HG02759 (cell line): ENCODE measurements around the gene TRIM61.
"Not testable (repeated sequence)": the region's sequence is repeated elsewhere in the genome, so short reads cannot be mapped to it uniquely, and the experiment has no call there.

Source experiments
- ATAC-seq: cut with Tn5 transposase; IDR thresholded peaks from one replicate; pipeline ENCODE4 v1.9.1; 2021; ENCODE audit warnings: mild to moderate bottlenecking, moderate library complexity; ENCODE audit not compliant: unreplicated experiment

The TRIM61 gene

GRCh38 chr4:164959421-164959820, 18.0 kb downstream of the TRIM61 start:
- ATAC-seq, result not testable (repeated sequence)

GRCh38 chr4:164956766-164957643, 20.5 kb downstream of the TRIM61 start:
- ATAC-seq, result peak; percentile 100

GRCh38 chr4:164955107-164955805, 22.2 kb downstream of the TRIM61 start:
- no peak for ATAC-seq

- no peak for ATAC-seq
Measured at GRCh38 chr4:164952551-164952950, 24.9 kb downstream of the TRIM61 start.

- ATAC-seq, result no peak
Measured at GRCh38 chr4:164949448-164950143, 27.9 kb downstream of the TRIM61 start.

DNA sequence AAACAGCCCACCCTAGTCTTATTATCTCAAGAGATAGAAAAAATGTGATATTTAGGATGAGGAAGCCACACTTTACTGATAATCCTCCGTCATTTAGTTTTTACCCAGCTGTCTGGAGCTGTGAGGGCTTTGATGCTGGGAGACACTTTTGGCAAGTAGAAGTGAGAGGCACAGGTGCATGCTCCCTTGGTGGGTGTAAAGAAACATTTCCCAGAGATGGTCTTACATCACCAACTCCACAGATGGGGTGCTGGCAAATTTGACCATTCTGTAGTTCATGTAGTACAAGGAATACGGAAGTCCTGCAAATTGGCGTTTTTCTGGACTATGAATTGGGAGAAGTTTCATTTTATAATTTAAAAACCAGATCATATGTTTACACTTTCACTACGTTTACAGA, 28.5 kb downstream of the TRIM61 start:
- no peak for ATAC-seq

GRCh38 chr4:164948006-164948405, 29.5 kb downstream of the TRIM61 start:
- ATAC-seq, result not testable (repeated sequence)

DNA sequence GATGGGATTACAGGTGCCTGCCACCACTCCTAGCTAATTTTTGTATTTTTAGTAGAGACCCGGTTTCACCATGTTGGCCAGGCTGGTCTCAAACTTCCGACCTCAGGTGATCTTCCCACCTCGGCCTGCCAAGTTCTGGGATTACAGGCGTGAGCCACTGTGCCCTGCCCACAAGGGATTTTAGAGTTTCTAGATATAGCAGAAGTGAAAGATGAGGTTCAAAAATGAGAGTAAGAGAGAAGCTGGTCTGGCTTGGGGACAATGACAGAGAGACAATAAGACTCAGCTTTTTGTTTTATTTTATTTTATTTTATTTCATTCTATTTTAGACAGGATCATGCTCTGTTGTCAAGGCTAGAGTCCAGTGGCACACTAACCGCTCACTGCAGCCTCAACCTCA, 30.6 kb downstream of the TRIM61 start:
- ATAC-seq, result no peak

DNA sequence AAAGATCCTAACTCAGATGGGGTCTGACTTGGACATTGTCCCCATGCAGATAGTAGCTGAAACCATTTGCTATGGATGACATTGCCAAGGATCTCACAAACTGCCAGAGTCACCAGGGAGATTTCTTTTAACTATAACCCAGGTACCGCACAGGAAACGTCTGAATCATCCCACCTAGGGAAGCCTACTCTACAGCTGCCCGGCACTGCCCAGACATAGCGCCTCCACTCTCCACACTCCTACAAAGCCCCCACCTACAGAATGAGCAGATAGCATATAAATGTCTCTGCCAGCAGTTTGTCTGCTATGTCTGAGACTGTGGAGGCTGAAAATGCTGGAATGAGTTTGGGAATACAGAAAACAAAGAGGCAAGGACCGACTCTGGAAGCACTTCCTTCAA, 32.3 kb downstream of the TRIM61 start:
- ATAC-seq, result no peak

- ATAC-seq, result no peak
Measured at GRCh38 chr4:164943192-164943591, 34.3 kb downstream of the TRIM61 start.

DNA sequence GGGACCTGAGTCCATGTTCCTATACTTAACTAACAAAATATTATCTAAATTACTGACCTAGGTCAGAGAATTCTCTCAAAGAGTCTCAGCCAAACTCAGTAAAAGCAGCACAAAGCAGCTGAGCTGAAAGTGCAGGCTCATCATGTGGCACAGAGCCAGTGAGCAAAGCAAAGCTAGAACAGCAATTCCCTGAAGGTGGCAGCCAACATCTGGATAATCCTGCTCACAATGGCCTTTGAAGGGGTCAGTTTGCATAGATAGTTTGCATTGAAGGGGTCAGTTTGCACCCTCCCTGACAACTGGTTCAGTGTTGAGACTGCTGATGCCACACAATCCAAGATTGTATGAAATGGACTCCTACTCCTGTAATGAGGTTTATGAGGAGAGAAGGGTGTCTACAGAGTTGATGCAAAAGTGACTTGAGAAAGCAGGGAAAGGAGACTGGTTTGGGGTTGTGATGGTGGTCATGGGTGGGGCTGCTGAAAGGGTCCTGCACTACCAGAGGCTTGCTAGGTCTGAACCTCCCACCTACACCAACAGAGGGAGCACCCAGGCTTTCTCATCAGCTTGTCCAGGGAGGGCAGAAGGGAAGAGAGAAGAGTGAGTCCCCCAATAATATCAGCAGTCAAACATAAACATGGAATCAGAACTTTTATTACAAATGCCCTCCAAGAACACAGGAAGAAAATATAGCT, 39.7 kb downstream of the TRIM61 start:
- ATAC-seq, result peak; percentile 43

- peak; percentile 67 for ATAC-seq
Measured at GRCh38 chr4:164935865-164936606, 41.4 kb downstream of the TRIM61 start.

- ATAC-seq, result peak; percentile 55
Measured at GRCh38 chr4:164935363-164935762, 42.1 kb downstream of the TRIM61 start.

GRCh38 chr4:164933244-164933643, 44.2 kb downstream of the TRIM61 start:
- no peak for ATAC-seq

GRCh38 chr4:164931551-164932324, 45.7 kb downstream of the TRIM61 start:
- ATAC-seq, result no peak

GRCh38 chr4:164930647-164931046, 46.8 kb downstream of the TRIM61 start:
- no peak for ATAC-seq

- not testable (repeated sequence) for ATAC-seq
Measured at GRCh38 chr4:164927101-164927500, 50.4 kb downstream of the TRIM61 start.

DNA sequence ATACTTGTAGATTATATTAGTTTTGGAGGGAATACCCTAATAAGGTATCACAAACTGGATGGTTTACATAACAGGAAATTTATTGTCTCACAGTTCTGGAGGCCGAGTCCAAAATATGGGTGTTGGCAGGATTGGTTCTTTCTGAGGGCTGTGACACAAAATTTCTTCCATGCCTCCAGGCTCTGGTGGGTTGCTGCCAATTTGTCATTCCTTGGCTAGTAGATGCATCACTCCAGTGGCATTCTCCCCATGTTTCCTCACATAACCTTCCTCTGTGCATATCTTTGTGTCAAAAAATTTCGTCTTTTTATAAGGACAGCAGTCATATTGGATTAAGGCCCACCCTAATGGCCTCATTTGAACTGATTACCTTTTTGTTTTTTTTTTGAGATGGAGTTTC, 51.2 kb downstream of the TRIM61 start:
- ATAC-seq, result no peak

DNA sequence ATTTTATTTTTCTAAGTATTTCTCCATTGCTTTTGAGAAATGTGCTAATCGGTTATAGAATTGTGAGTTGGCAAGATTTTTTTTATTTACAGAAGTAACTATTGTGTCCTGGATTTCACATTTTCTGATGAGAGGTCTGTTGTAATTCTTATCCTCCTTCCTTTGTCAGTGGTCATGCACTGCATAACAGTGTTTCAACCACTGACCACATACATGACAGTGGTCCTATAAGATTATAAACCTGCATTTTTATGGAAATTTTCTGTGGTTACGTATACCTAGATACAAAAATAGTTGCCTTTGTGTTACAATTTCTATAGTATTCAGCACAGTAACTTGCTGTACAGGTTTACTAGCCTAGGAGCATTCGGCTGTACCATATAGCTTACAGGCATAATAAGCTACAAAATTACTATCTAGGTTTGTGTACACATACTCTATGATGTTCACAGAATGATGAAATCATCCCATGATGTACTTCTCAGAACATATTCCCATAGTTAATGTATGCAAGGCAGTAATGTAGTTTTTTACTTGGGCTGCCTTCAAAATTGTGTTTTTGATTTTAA, 52.7 kb downstream of the TRIM61 start:
- ATAC-seq, result peak; percentile 58
